Gastrocnemius medialis (tissue), 4 donors: ENCODE data around the gene DUSP22.

Experiments
- POLR2A ChIP-seq, 2 donors: fragments of 450-650 bp; IDR thresholded peaks; one replicate each; pipeline ENCODE4 v1.6.1; 2017; ENCODE audit warnings: antibody characterized with exemption in 2 of 2, mild to moderate bottlenecking in 2 of 2, moderate library complexity in 2 of 2
- TF ChIP-seq, protein P1 (sequence below), 5 experiments: fragments of 450-650 bp in 3 of 5; fragments of 200-600 bp in 2 of 5; sonication (generic) in 2 of 5; IDR thresholded peaks in 4 of 5; conservative IDR thresholded peaks in 1 of 5; 1 replicate in 4 of 5; 2 replicates in 1 of 5; pipeline ENCODE4 v1.5.1; 2016 to 2019; ENCODE audit warnings: antibody characterized with exemption in 5 of 5, mild to moderate bottlenecking in 3 of 5, moderate library complexity in 3 of 5

DNA sequence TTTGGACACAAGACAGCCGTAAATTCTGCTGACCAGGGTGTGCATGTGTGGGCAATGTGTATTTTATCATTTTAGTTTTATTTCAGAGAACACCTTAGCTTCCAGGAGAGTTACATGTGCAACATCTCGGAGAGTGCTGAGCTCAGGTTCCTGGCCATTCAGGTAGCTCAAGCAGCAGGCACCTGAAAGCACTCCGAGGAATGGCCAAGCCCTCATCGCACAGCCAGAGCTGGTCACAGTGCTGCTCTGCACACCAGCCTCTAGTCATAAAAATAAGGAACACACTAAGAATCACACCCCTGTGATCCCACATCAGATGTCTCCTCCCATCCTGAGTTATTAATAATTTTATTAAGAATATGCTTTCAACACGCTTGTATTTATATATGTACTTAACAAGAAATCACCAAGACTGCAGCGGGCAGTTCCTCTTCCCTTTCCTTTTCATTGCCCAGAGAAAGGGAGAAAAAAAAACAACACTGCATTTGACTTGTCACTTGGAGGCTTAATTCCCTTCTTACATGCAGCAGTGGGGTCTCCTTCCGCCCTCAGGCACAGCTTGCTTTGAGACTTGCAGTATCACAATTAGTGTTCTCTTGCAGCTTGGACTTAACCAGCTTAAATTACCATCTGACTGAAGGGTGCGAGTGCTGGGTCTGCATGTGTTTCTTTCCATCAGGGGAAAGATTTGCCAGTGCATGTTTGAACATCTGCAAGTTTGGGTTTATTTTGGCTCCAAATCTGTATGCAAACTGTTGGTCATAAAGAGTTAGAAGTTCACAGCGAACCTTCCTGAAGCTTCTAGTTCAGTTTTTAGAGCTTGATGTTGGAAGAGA, 63.3 kb downstream of the DUSP22 start:
- no peak for TF ChIP-seq POLR2A (IDR thresholded peaks at IDR 0.05)
- TF ChIP-seq, protein P1, sequence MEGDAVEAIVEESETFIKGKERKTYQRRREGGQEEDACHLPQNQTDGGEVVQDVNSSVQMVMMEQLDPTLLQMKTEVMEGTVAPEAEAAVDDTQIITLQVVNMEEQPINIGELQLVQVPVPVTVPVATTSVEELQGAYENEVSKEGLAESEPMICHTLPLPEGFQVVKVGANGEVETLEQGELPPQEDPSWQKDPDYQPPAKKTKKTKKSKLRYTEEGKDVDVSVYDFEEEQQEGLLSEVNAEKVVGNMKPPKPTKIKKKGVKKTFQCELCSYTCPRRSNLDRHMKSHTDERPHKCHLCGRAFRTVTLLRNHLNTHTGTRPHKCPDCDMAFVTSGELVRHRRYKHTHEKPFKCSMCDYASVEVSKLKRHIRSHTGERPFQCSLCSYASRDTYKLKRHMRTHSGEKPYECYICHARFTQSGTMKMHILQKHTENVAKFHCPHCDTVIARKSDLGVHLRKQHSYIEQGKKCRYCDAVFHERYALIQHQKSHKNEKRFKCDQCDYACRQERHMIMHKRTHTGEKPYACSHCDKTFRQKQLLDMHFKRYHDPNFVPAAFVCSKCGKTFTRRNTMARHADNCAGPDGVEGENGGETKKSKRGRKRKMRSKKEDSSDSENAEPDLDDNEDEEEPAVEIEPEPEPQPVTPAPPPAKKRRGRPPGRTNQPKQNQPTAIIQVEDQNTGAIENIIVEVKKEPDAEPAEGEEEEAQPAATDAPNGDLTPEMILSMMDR (IDR thresholded peaks at IDR 0.05 in 4 of 5, conservative IDR thresholded peaks at IDR 0.05 in 1 of 5): no peak
